ENCODE measurements around the gene MAD1L1.

Gene MAD1L1

DNA sequence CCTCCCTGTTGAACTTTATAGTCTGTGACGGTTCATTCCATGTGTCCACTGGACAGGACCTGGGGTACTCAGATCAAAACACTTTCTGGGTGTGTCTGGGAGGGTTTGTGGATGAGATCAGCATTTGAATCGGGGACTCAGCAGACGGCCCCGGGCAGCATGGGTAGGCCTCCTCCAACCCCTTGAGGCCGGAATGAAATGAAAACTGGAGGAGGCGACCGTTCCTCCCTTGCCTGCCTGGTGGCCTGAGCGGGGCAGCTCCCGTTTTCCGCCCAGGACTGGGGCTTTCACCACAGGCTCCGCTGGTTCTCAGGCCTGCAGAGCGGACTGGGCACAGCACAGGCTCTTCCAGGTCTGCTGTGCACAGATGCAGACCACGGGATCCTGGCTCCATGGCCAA, 247.7 kb downstream of the MAD1L1 start:
- Histone ChIP-seq H4K20me1 (ENCODE audit: insufficient read depth, low read length) (peaks cover 5% of the 10 kb centered on the region), H3K27me3 (ENCODE audit: insufficient read depth, low read length, poor library complexity) (no peaks in the 10 kb centered on the region), H3K4me3 (ENCODE audit: low read depth in 1 of 2, low read length in 2 of 2) (no peak overlapping the region), H3K4me1 (ENCODE audit: insufficient read depth, low read length) (peaks cover 29% of the 10 kb centered on the region), H3K79me2 (ENCODE audit: insufficient read depth, low read length) (no peaks in the 10 kb centered on the region), H3K27ac (ENCODE audit: low read length) (no peak overlapping the region; the same call in 1 of the 2 replicates), H3K36me3 (ENCODE audit: insufficient read depth, low read length) (peaks cover 28% of the 10 kb centered on the region), H3K9me3 (ENCODE audit: insufficient read depth, low read length, severe bottlenecking) (no peaks in the 10 kb centered on the region), H3K4me2 (ENCODE audit: insufficient read depth, low read length) (no peak overlapping the region), H2AFZ (ENCODE audit: low read depth, low read length) (no peak overlapping the region), H3K9ac (ENCODE audit: low read depth, low read length) (no peak overlapping the region)
- ATAC-seq (ENCODE audit: insufficient read depth, low read depth) (no peak), DNase-seq (no peak)
- TF ChIP-seq EZH2 (IDR thresholded peaks at IDR 0.05; ENCODE audit: borderline replicate concordance, low read depth, low read length, severe bottlenecking), result no peak
- TF ChIP-seq, protein P1, sequence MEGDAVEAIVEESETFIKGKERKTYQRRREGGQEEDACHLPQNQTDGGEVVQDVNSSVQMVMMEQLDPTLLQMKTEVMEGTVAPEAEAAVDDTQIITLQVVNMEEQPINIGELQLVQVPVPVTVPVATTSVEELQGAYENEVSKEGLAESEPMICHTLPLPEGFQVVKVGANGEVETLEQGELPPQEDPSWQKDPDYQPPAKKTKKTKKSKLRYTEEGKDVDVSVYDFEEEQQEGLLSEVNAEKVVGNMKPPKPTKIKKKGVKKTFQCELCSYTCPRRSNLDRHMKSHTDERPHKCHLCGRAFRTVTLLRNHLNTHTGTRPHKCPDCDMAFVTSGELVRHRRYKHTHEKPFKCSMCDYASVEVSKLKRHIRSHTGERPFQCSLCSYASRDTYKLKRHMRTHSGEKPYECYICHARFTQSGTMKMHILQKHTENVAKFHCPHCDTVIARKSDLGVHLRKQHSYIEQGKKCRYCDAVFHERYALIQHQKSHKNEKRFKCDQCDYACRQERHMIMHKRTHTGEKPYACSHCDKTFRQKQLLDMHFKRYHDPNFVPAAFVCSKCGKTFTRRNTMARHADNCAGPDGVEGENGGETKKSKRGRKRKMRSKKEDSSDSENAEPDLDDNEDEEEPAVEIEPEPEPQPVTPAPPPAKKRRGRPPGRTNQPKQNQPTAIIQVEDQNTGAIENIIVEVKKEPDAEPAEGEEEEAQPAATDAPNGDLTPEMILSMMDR (IDR thresholded peaks at IDR 0.05; ENCODE audit: borderline replicate concordance, extremely low read depth, low read length, poor library complexity, severe bottlenecking), result no peak

DNA sequence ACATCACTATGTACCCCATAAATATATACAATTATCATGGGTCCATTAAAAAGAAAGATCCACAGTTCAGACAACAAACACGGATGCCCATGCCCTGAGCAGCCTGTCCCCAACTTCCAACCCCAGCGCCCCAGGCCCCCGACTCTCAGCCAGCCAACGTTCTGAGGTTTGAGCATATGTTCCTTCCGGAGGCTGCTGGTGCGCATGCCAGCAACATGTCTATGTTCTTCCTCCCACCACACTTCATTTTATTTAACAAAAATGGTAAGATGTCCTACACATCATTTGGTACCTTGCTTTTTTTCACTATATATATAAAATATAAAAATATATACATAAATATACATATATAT, 250.9 kb downstream of the MAD1L1 start:
- Histone ChIP-seq H2AFZ (ENCODE audit: low read depth, low read length) (no peak overlapping the region), H3K9me3 (ENCODE audit: insufficient read depth, low read length, severe bottlenecking) (no peaks in the 10 kb centered on the region), H3K9ac (ENCODE audit: low read depth, low read length) (no peak overlapping the region), H4K20me1 (ENCODE audit: insufficient read depth, low read length) (peaks cover 4% of the 10 kb centered on the region), H3K4me2 (ENCODE audit: insufficient read depth, low read length) (no peak overlapping the region), H3K4me1 (ENCODE audit: insufficient read depth, low read length) (peaks cover 10% of the 10 kb centered on the region), H3K27ac (ENCODE audit: low read length) (no peak overlapping the region), H3K36me3 (ENCODE audit: insufficient read depth, low read length) (peaks cover 43% of the 10 kb centered on the region), H3K27me3 (ENCODE audit: insufficient read depth, low read length, poor library complexity) (no peaks in the 10 kb centered on the region), H3K79me2 (ENCODE audit: insufficient read depth, low read length) (no peaks in the 10 kb centered on the region), H3K4me3 (ENCODE audit: low read depth in 1 of 2, low read length in 2 of 2) (no peak overlapping the region)
- no peak for TF ChIP-seq EZH2 (IDR thresholded peaks at IDR 0.05; ENCODE audit: borderline replicate concordance, low read depth, low read length, severe bottlenecking)
- TF ChIP-seq, protein P1 (IDR thresholded peaks at IDR 0.05; ENCODE audit: borderline replicate concordance, extremely low read depth, low read length, poor library complexity, severe bottlenecking), result no peak
- ATAC-seq (ENCODE audit: insufficient read depth, low read depth), result no peak
- no peak for DNase-seq

DNA sequence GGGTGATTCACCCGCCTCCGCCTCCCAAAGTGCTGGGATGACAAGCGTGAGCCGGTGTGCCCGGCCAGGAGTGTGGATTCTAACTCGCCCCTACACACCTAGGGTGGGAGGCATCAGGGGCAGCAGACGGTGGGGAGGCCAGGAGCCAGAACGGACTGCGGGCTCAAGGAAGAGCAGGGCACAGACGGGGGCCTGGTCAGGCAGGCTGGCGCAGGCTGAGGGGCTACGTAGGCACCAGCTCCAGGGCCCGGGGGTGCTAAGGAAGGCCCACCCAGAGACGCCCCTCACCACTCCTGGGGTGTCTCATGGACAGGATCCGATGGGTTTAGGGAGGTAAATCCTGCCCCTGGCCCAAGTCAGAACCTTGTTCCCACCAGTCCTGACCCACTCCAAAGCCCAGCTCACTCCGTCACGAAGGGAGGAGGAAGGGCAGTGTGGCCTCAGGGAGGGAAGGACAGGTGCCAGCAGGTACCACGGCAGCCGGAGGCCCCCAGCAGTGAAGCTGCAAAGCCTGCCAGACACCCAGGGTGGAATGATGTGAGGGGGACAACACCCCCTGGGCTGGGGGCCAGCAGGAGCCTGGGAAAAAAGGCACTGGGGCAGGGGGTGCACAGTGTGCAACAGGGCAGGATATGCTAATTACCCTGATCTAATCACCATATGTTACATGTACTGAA, 251.4 kb downstream of the MAD1L1 start:
- Histone ChIP-seq H3K27me3 (ENCODE audit: insufficient read depth, low read length, poor library complexity) (no peaks in the 10 kb centered on the region), H3K4me1 (ENCODE audit: insufficient read depth, low read length) (peaks cover 5% of the 10 kb centered on the region), H3K27ac (ENCODE audit: low read length) (peak overlapping the region; percentile 3; the same call in 1 of the 2 replicates), H3K9ac (ENCODE audit: low read depth, low read length) (no peak overlapping the region), H3K79me2 (ENCODE audit: insufficient read depth, low read length) (no peaks in the 10 kb centered on the region), H3K36me3 (ENCODE audit: insufficient read depth, low read length) (peaks cover 44% of the 10 kb centered on the region), H4K20me1 (ENCODE audit: insufficient read depth, low read length) (peaks cover 4% of the 10 kb centered on the region), H3K4me3 (ENCODE audit: low read depth in 1 of 2, low read length in 2 of 2) (no peak overlapping the region), H3K9me3 (ENCODE audit: insufficient read depth, low read length, severe bottlenecking) (no peaks in the 10 kb centered on the region), H2AFZ (ENCODE audit: low read depth, low read length) (no peak overlapping the region), H3K4me2 (ENCODE audit: insufficient read depth, low read length) (no peak overlapping the region)
- no peak for TF ChIP-seq EZH2 (IDR thresholded peaks at IDR 0.05; ENCODE audit: borderline replicate concordance, low read depth, low read length, severe bottlenecking)
- TF ChIP-seq, protein P1 (IDR thresholded peaks at IDR 0.05; ENCODE audit: borderline replicate concordance, extremely low read depth, low read length, poor library complexity, severe bottlenecking), result no peak
- DNase-seq (no peak), ATAC-seq (ENCODE audit: insufficient read depth, low read depth) (no peak)

All from DND-41 (cell line).